HepG2 (cell line): Measurements from ENCODE around the gene ZFPL1. TPM values are rescaled to one million over a fixed set of nuclear protein-coding genes. Genes with fewer than 3 reads are reported as not detected.

Source experiments
- ADNP ChIP-seq: sonication (generic); formaldehyde crosslinking; IDR thresholded peaks from 2 replicates; pipeline ENCODE4 v1.4.0; 2020; ENCODE audit warnings: missing genetic modification reagents
- ASH2L ChIP-seq: fragments of 300-600, 200-600 bp; sonication (generic); IDR thresholded peaks from 2 replicates; pipeline ENCODE4 v1.7.0; 2017; ENCODE audit warnings: low read depth, mild to moderate bottlenecking, moderate library complexity, mixed read lengths, low read length; ENCODE audit not compliant: insufficient read length
- BCLAF1 ChIP-seq: fragments of 450-650 bp; IDR thresholded peaks from 2 replicates; pipeline ENCODE4 v1.6.1; 2017; ENCODE audit warnings: mild to moderate bottlenecking
- CAMTA2 ChIP-seq: sonication (generic); formaldehyde crosslinking; IDR thresholded peaks from 2 replicates; pipeline ENCODE4 v1.4.0; 2020; ENCODE audit warnings: mild to moderate bottlenecking, missing genetic modification reagents, borderline replicate concordance
- HINFP ChIP-seq: sonication (generic); formaldehyde crosslinking; IDR thresholded peaks from 2 replicates; pipeline ENCODE4 v1.4.0; 2020; ENCODE audit warnings: low read depth, mild to moderate bottlenecking, missing genetic modification reagents
- KDM2A ChIP-seq: sonication (generic); formaldehyde crosslinking; IDR thresholded peaks from 2 replicates; pipeline ENCODE4 v1.4.0; 2020; ENCODE audit warnings: low read depth, missing genetic modification reagents, borderline replicate concordance
- LCORL ChIP-seq, 2 experiments: fragments of 450-650 bp in 1 of 2; sonication (generic) in 1 of 2; formaldehyde crosslinking in 1 of 2; IDR thresholded peaks; 2 replicates each; pipeline versions ENCODE4 v1.5.0 to v1.6.1; 2017 to 2020; ENCODE audit warnings: antibody characterized with exemption in 1 of 2, missing genetic modification reagents in 1 of 2
- MED8 ChIP-seq: sonication (generic); formaldehyde crosslinking; IDR thresholded peaks from 2 replicates; pipeline ENCODE4 v1.8.1; 2023; ENCODE audit warnings: mild to moderate bottlenecking, missing genetic modification reagents; ENCODE audit not compliant: insufficient replicate concordance
- MXD1 ChIP-seq: sonication (generic); formaldehyde crosslinking; IDR thresholded peaks from 2 replicates; pipeline ENCODE4 v1.4.0; 2020; ENCODE audit warnings: mild to moderate bottlenecking, missing genetic modification reagents
- NFE2 ChIP-seq: sonication (generic); formaldehyde crosslinking; IDR thresholded peaks from 2 replicates; pipeline ENCODE4 v1.4.0; 2020; ENCODE audit warnings: missing genetic modification reagents
- PHF5A ChIP-seq: IDR thresholded peaks from one replicate; pipeline ENCODE4 v1.6.1; 2018; ENCODE audit warnings: low read depth, missing genetic modification reagents; ENCODE audit not compliant: unreplicated experiment
- TAF1 ChIP-seq: sonication (generic); formaldehyde crosslinking; IDR thresholded peaks from 2 replicates; pipeline ENCODE4 v1.4.0; 2020; ENCODE audit warnings: missing genetic modification reagents
- USF2 ChIP-seq, 2 experiments: sonication (generic) in 1 of 2; formaldehyde crosslinking in 1 of 2; IDR thresholded peaks; 2 replicates each; pipeline versions ENCODE4 v1.5.1 to v1.6.1; 2011 to 2020; ENCODE audit warnings: borderline replicate concordance in 1 of 2, low read depth in 1 of 2, low read length in 1 of 2, mild to moderate bottlenecking in 1 of 2, missing genetic modification reagents in 1 of 2, moderate library complexity in 1 of 2
- ZNF10 ChIP-seq: sonication (generic); formaldehyde crosslinking; IDR thresholded peaks from 2 replicates; pipeline ENCODE4 v1.4.0; 2020; ENCODE audit warnings: mild to moderate bottlenecking, low read depth, missing genetic modification reagents, borderline replicate concordance
- ZNF446 ChIP-seq: sonication (generic); formaldehyde crosslinking; IDR thresholded peaks from 2 replicates; pipeline ENCODE4 v1.5.0; 2020; ENCODE audit warnings: mild to moderate bottlenecking, missing genetic modification reagents
- ZNF564 ChIP-seq: sonication (generic); formaldehyde crosslinking; IDR thresholded peaks from 2 replicates; pipeline ENCODE4 v1.8.1; 2023; ENCODE audit warnings: mild to moderate bottlenecking, missing genetic modification reagents
- ZNF589 ChIP-seq: sonication (generic); formaldehyde crosslinking; conservative IDR thresholded peaks from 2 replicates; pipeline ENCODE4 v1.8.0; 2022; ENCODE audit warnings: mild to moderate bottlenecking, moderate library complexity, missing genetic modification reagents
- ZNF607 ChIP-seq: sonication (generic); formaldehyde crosslinking; IDR thresholded peaks from 2 replicates; pipeline ENCODE4 v1.5.1; 2020; ENCODE audit warnings: missing genetic modification reagents, mild to moderate bottlenecking, borderline replicate concordance
- ZNF713 ChIP-seq: sonication (generic); formaldehyde crosslinking; IDR thresholded peaks from 2 replicates; pipeline ENCODE4 v1.4.0; 2020; ENCODE audit warnings: mild to moderate bottlenecking, missing genetic modification reagents
- ZNF788 ChIP-seq: sonication (generic); formaldehyde crosslinking; IDR thresholded peaks from 2 replicates; pipeline ENCODE4 v1.5.0; 2020; ENCODE audit warnings: mild to moderate bottlenecking, missing genetic modification reagents, borderline replicate concordance
- ZNF879 ChIP-seq: sonication (generic); formaldehyde crosslinking; IDR thresholded peaks from 2 replicates; pipeline ENCODE4 v1.8.1; 2023; ENCODE audit warnings: missing genetic modification reagents
- polyA plus RNA-seq, 8 experiments: library from polyadenylated mRNA; depleted of rRNA in 3 of 8; stranded (reverse) in 7 of 8; unstranded in 1 of 8; fragments of >200 nt; fragmentation: Illumina TruSeq in 4 of 8; extraction: Trizol in 4 of 8; gene quantifications; 2 replicates each; pipeline versions ENCODE4 v1.2.1 to v1.2.3, GENCODE V29; 2011 to 2016; ENCODE audit warnings: low read depth in 4 of 8, missing spikeins in 1 of 8, mixed read lengths in 1 of 8; ENCODE audit not compliant: insufficient read depth in 1 of 8
- total RNA-seq, 5 experiments: library from RNA; depleted of rRNA; stranded (reverse); fragments of >200 nt; fragmentation: Illumina TruSeq; extraction: Trizol; gene quantifications; 2 replicates each; pipeline ENCODE4 v1.2.3, GENCODE V29; 2016; ENCODE audit warnings: low read depth in 1 of 5

The ZFPL1 gene
- total and polyA plus RNA-seq, 2 of the 13 experiments (the other 11 are each of a cell fraction or from before 2014, with no cell fraction given), result 32.2 to 56.0 TPM

- peak; percentile 76 for TF ChIP-seq PHF5A (CRISPR knock-in tag)
- no peak for TF ChIP-seq NFE2 (CRISPR knock-in tag)
- TF ChIP-seq ZNF589 (CRISPR knock-in tag), result peak; percentile 82; the same call in 1 of the 2 replicates
- TF ChIP-seq MXD1 (CRISPR knock-in tag), result peak; percentile 60; the same call in 1 of the 2 replicates
- TF ChIP-seq ASH2L, result peak; percentile 61
- no peak for TF ChIP-seq ZNF446 (CRISPR knock-in tag)
- TF ChIP-seq CAMTA2 (CRISPR knock-in tag), result peak; percentile 30; the same call in 1 of the 2 replicates
- no peak for TF ChIP-seq ZNF879 (CRISPR knock-in tag)
- peak; percentile 80 for TF ChIP-seq MED8 (CRISPR knock-in tag)
- no peak for TF ChIP-seq BCLAF1
- peak; percentile 99 for TF ChIP-seq TAF1
- TF ChIP-seq ZNF788 (CRISPR knock-in tag), result peak; percentile 91; the same call in 1 of the 2 replicates
- TF ChIP-seq ZNF607 (CRISPR knock-in tag), result no peak
- peak; percentile 73 for TF ChIP-seq KDM2A (CRISPR knock-in tag)
- no peak for TF ChIP-seq ADNP (CRISPR knock-in tag)
- 0 out of 2 replicates have a peak, but pooled peaks have one; percentile 76 for TF ChIP-seq ZNF713 (CRISPR knock-in tag)
- peak; percentile 57 for TF ChIP-seq HINFP (CRISPR knock-in tag)
- TF ChIP-seq USF2 (IDR thresholded peaks at IDR 0.05; ENCODE audit: low read depth, low read length), result no peak
- TF ChIP-seq USF2 (CRISPR knock-in tag; IDR thresholded peaks at IDR 0.05; ENCODE audit: borderline replicate concordance), result peak; percentile 19; the same call in 1 of the 2 replicates
- 0 out of 2 replicates have a peak, but pooled peaks have one; percentile 41 for TF ChIP-seq ZNF564 (CRISPR knock-in tag)
- no peak for TF ChIP-seq LCORL (IDR thresholded peaks at IDR 0.05)
- TF ChIP-seq LCORL (CRISPR knock-in tag; IDR thresholded peaks at IDR 0.05), result 0 out of 2 replicates have a peak, but pooled peaks have one; percentile 21
- no peak for TF ChIP-seq ZNF10 (CRISPR knock-in tag)
These were observed 38.1 kb downstream of the ZFPL1 start, which contains the start of the genes FAU and MRPL49 (continued) for GRCh38 chr11:65121865-65122696.
